HCT116 (cell line): ENCODE results near the gene FRY. TPM values are rescaled to one million over a fixed set of nuclear protein-coding genes. Genes with fewer than 3 reads are reported as not detected.

ENCODE experiments used
- ATAC-seq: fragments of 200-7000 bp; cut with Tn5 transposase; 2 replicates; pipeline ENCODE4 v1.9.1; 2020; ENCODE audit warnings: mild to moderate bottlenecking, moderate library complexity
- BruUV-seq: library from RNA; stranded (reverse); fragments of 400-500 nt; replicated peaks from 2 replicates; lab custom pipeline; 2021; lab: Mats Ljungman, UMichigan
- CTCF ChIA-PET: fragments of 300-600 bp; sonication (Branson Sonifier 250); formaldehyde crosslinking; loops from one replicate; lab custom pipeline; 2021; ENCODE audit warnings: antibody characterized with exemption; lab: Charles Lee
- POLR2A ChIA-PET: fragments of 300-600, 350-600 bp; sonication (Branson Sonifier 250); formaldehyde crosslinking; loops from one replicate; lab custom pipeline; 2021; ENCODE audit warnings: antibody characterized with exemption; lab: Charles Lee
- RAD21 ChIA-PET, 2 experiments: fragments of 300-600 bp; sonication (Branson Sonifier 250); formaldehyde crosslinking; loops; one replicate each; lab custom pipeline; 2023; ENCODE audit warnings: low total read pairs in 2 of 2; ENCODE audit not compliant: uncharacterized antibody in 2 of 2, unreplicated experiment in 2 of 2, low non-redundant PET in 1 of 2; lab: Charles Lee
- DNase-seq: peaks from one replicate; pipeline ENCODE4 v3.0.0-alpha.2; 2010; ENCODE audit warnings: low read depth, low spot score
- H2AFZ ChIP-seq: fragments of 200-600 bp; shearing (Covaris generic), sonication (generic); 2 replicates; pipeline ENCODE4 v1.6.1; 2017; ENCODE audit warnings: low read depth, mixed run types, mixed read lengths, antibody characterized with exemption, low read length; ENCODE audit not compliant: poor library complexity, severe bottlenecking
- H3K27ac ChIP-seq: 2 replicates; pipeline ENCODE4 v1.5.1; 2012; ENCODE audit warnings: low read depth, low read length
- H3K27me3 ChIP-seq: fragments of 200-600 bp; sonication (generic); 2 replicates; pipeline ENCODE4 v1.6.1; 2016; ENCODE audit warnings: mixed run types, low read length, mixed read lengths; ENCODE audit not compliant: insufficient read depth
- H3K36me3 ChIP-seq, 2 experiments: fragments of 200-500 bp in 1 of 2; fragments of 200-600 bp in 1 of 2; sonication (Bioruptor generic) in 1 of 2; sonication (generic) in 1 of 2; 2 replicates each; pipeline versions ENCODE4 v1.5.1 to v1.6.1; 2014 to 2016; ENCODE audit warnings: low read length in 2 of 2, inconsistent platforms in 1 of 2, mixed read lengths in 1 of 2, mixed run types in 1 of 2; ENCODE audit not compliant: insufficient read depth in 2 of 2, control insufficient read depth in 1 of 2
- H3K4me1 ChIP-seq, 2 experiments: fragments of 200-600 bp in 1 of 2; sonication (generic) in 1 of 2; 2 replicates each; pipeline versions ENCODE4 v1.5.1 to v1.6.1; 2012 to 2017; ENCODE audit warnings: low read length in 2 of 2, inconsistent platforms in 1 of 2, mild to moderate bottlenecking in 1 of 2, mixed read lengths in 1 of 2, mixed run types in 1 of 2, moderate library complexity in 1 of 2; ENCODE audit not compliant: insufficient read depth in 2 of 2, control insufficient read depth in 1 of 2
- H3K4me2 ChIP-seq: fragments of 200-600 bp; sonication (generic); 2 replicates; pipeline ENCODE4 v1.6.1; 2017; ENCODE audit warnings: mixed run types, low read length, mixed read lengths
- H3K4me3 ChIP-seq, 2 experiments: fragments of 200-600 bp in 1 of 2; sonication (generic) in 1 of 2; replicated peaks in 1 of 2; 2 replicates each; pipeline ENCODE4 v1.5.1; 2011 to 2016; ENCODE audit warnings: low read length in 2 of 2, control low read depth in 1 of 2, low read depth in 1 of 2, mild to moderate bottlenecking in 1 of 2, mixed read lengths in 1 of 2, mixed run types in 1 of 2
- H3K79me2 ChIP-seq: fragments of 200-600 bp; sonication (generic); 2 replicates; pipeline ENCODE4 v1.6.1; 2017; ENCODE audit warnings: mild to moderate bottlenecking, mixed run types, low read length, moderate library complexity, mixed read lengths; ENCODE audit not compliant: insufficient read depth
- H3K9ac ChIP-seq: fragments of 200-600 bp; sonication (generic); 2 replicates; pipeline ENCODE4 v1.6.1; 2016; ENCODE audit warnings: low read length, mixed read lengths
- H3K9me2 ChIP-seq: fragments of 200-600 bp; sonication (generic), shearing (Covaris generic); 2 replicates; pipeline ENCODE4 v1.6.1; 2017; ENCODE audit warnings: mixed run types, mild to moderate bottlenecking, moderate library complexity; ENCODE audit not compliant: insufficient read depth
- H3K9me3 ChIP-seq, 2 experiments: fragments of 200-500 bp in 1 of 2; fragments of 200-600 bp in 1 of 2; sonication (Bioruptor generic) in 1 of 2; sonication (generic) in 1 of 2; 2 replicates each; pipeline ENCODE4 v1.6.1; 2014 to 2017; ENCODE audit warnings: low read length in 2 of 2, mixed read lengths in 2 of 2, inconsistent platforms in 1 of 2, low read depth in 1 of 2, mild to moderate bottlenecking in 1 of 2, mixed run types in 1 of 2, moderate library complexity in 1 of 2; ENCODE audit not compliant: control insufficient read depth in 1 of 2, insufficient read depth in 1 of 2
- H4K20me1 ChIP-seq: fragments of 200-600 bp; sonication (generic), shearing (Covaris generic); 2 replicates; pipeline ENCODE4 v1.6.1; 2017; ENCODE audit warnings: mixed run types, mild to moderate bottlenecking, moderate library complexity; ENCODE audit not compliant: insufficient read depth
- EGR1 ChIP-seq: IDR thresholded peaks from 2 replicates; pipeline ENCODE4 v1.6.1; 2012; ENCODE audit warnings: low read depth
- ELF1 ChIP-seq: IDR thresholded peaks from 2 replicates; pipeline ENCODE4 v1.6.1; 2012; ENCODE audit warnings: low read depth, borderline replicate concordance
- EZH2 ChIP-seq: fragments of 200-600 bp; sonication (generic); IDR thresholded peaks from 2 replicates; pipeline ENCODE4 v1.6.1; 2017; ENCODE audit warnings: antibody characterized with exemption, mixed run types
- EZH2phosphoT487 ChIP-seq: fragments of 200-600 bp; IDR thresholded peaks from 2 replicates; pipeline ENCODE4 v1.6.1; 2018; ENCODE audit warnings: antibody characterized with exemption, borderline replicate concordance
- FOSL1 ChIP-seq: IDR thresholded peaks from 2 replicates; pipeline ENCODE4 v1.6.1; 2012; ENCODE audit warnings: low read depth
- JUND ChIP-seq: IDR thresholded peaks from 2 replicates; pipeline ENCODE4 v1.6.1; 2012
- POLR2A ChIP-seq: IDR thresholded peaks from 2 replicates; pipeline ENCODE4 v1.7.0; 2011; ENCODE audit warnings: borderline replicate concordance; ENCODE audit not compliant: insufficient read depth, insufficient read length; ENCODE audit errors: extremely low read depth
- RAD21 ChIP-seq: IDR thresholded peaks from 2 replicates; pipeline ENCODE4 v1.6.1; 2012; ENCODE audit warnings: low read depth, mild to moderate bottlenecking
- REST ChIP-seq: IDR thresholded peaks from 2 replicates; pipeline ENCODE4 v1.6.1; 2012; ENCODE audit warnings: low read depth
- SIN3A ChIP-seq: IDR thresholded peaks from 2 replicates; pipeline ENCODE4 v1.6.1; 2012; ENCODE audit warnings: low read depth
- SP1 ChIP-seq: IDR thresholded peaks from 2 replicates; pipeline ENCODE4 v1.6.1; 2012; ENCODE audit warnings: low read depth
- YY1 ChIP-seq: IDR thresholded peaks from 2 replicates; pipeline ENCODE4 v1.6.1; 2011; ENCODE audit warnings: low read length, low read depth, moderate library complexity, mild to moderate bottlenecking; ENCODE audit not compliant: insufficient replicate concordance; ENCODE audit errors: extremely low read depth
- ZFX ChIP-seq: fragments of 450-650 bp; IDR thresholded peaks from 2 replicates; pipeline ENCODE4 v1.6.1; 2017
- intact Hi-C: fragments of 100-400 bp; cut with micrococcal nuclease; formaldehyde crosslinking; loops from 2 replicates; pipeline ENCODE4 v1.10.0; 2022
- total RNA-seq: library from RNA; stranded (reverse); gene quantifications from one replicate; pipeline ENCODE4 v1.2.1, GENCODE V29; 2021; ENCODE audit not compliant: unreplicated experiment

FRY gene
- total RNA-seq, 1 experiment from 2014 or later, result 1.4 TPM

GRCh38 chr13:32316028-32316339, 284.4 kb downstream of the FRY start:
- Histone ChIP-seq H2AFZ (peak overlapping the region; percentile 52), H3K4me1 (peaks cover 7 to 16% of the 10 kb centered on the region in 2 experiments), H3K79me2 (peaks cover 7% of the 10 kb centered on the region; the same call in 1 of the 2 replicates), H3K4me3 (peak overlapping the region; percentile 68 to 82), H3K9me2 (no peaks in the 10 kb centered on the region), H3K36me3 (peaks cover 0 to 9% of the 10 kb centered on the region in 2 experiments; a peak in 1 of 4 replicates), H3K27ac (peak overlapping the region; percentile 82), H3K9me3 (no peaks in the 10 kb centered on the region), H3K27me3 (no peaks in the 10 kb centered on the region), H3K9ac (peak overlapping the region; percentile 91), H4K20me1 (no peaks in the 10 kb centered on the region), H3K4me2 (peak overlapping the region; percentile 93)
- ChIA-PET POLR2A (interaction anchor here (0.6 to 1.8 kb wide), 3 partner anchors 20 to 54 kb away, joined by 3 to 5 read pairs (median 5); no protein-coding TSS in a partner anchor), RAD21 (no interaction called here), CTCF (interaction anchor here (2.6 kb wide), 1 partner anchor 406 kb away, joined by 13 read pairs; no protein-coding TSS in a partner anchor)
- intact Hi-C loops, result loop anchor here (2.0 to 5.0 kb wide), 2 partner anchors 23 to 221 kb away; partner anchors contain the start of gene N4BP2L2
- no TSS peak for BruUV-seq
- DNase-seq, result no peak
- ATAC-seq, result peak; percentile 31
- TF ChIP-seq SP1 (no peak), POLR2A (peak; percentile 19)

GRCh38 chr13:32316501-32316900, 284.9 kb downstream of the FRY start:
- no TSS peak for BruUV-seq
- H3K9ac ChIP-seq, result peak overlapping the region; percentile 91
- CTCF ChIA-PET, result interaction anchor here (2.6 kb wide), 1 partner anchor 407 kb away, joined by 13 read pairs; no protein-coding TSS in a partner anchor

More at GRCh38 chr13:32316501-32316900, 284.9 kb downstream of the FRY start:
- Histone ChIP-seq H3K4me2 (peak overlapping the region; percentile 93), H3K27me3 (no peaks in the 10 kb centered on the region), H2AFZ (peak overlapping the region; percentile 52), H3K4me3 (peak overlapping the region; percentile 68 to 82), H3K9me2 (no peaks in the 10 kb centered on the region), H4K20me1 (no peaks in the 10 kb centered on the region), H3K9me3 (no peaks in the 10 kb centered on the region), H3K27ac (peak overlapping the region; percentile 82; the same call in 1 of the 2 replicates), H3K4me1 (peaks cover 7 to 16% of the 10 kb centered on the region in 2 experiments), H3K79me2 (peaks cover 7% of the 10 kb centered on the region; the same call in 1 of the 2 replicates), H3K36me3 (peaks cover 0 to 9% of the 10 kb centered on the region in 2 experiments; a peak in 1 of 4 replicates)
- POLR2A ChIA-PET, result no interaction called here
- intact Hi-C loops, result loop anchor here (2.0 to 5.0 kb wide), 2 partner anchors 22 to 221 kb away; partner anchors contain the start of gene N4BP2L2
- ATAC-seq (no peak), DNase-seq (no peak)
- RAD21 ChIA-PET, result no interaction called here
- TF ChIP-seq EZH2, result no peak
- TF ChIP-seq JUND, result no peak
- no peak for TF ChIP-seq ZFX
- TF ChIP-seq EGR1, result no peak
- TF ChIP-seq FOSL1, result no peak
- TF ChIP-seq EZH2phosphoT487, result no peak
- TF ChIP-seq ELF1, result no peak
- no peak for TF ChIP-seq YY1
- TF ChIP-seq SIN3A, result no peak
- no peak for TF ChIP-seq RAD21
- no peak for TF ChIP-seq REST
